ENCODE measurements around the gene IKZF1.

DNA sequence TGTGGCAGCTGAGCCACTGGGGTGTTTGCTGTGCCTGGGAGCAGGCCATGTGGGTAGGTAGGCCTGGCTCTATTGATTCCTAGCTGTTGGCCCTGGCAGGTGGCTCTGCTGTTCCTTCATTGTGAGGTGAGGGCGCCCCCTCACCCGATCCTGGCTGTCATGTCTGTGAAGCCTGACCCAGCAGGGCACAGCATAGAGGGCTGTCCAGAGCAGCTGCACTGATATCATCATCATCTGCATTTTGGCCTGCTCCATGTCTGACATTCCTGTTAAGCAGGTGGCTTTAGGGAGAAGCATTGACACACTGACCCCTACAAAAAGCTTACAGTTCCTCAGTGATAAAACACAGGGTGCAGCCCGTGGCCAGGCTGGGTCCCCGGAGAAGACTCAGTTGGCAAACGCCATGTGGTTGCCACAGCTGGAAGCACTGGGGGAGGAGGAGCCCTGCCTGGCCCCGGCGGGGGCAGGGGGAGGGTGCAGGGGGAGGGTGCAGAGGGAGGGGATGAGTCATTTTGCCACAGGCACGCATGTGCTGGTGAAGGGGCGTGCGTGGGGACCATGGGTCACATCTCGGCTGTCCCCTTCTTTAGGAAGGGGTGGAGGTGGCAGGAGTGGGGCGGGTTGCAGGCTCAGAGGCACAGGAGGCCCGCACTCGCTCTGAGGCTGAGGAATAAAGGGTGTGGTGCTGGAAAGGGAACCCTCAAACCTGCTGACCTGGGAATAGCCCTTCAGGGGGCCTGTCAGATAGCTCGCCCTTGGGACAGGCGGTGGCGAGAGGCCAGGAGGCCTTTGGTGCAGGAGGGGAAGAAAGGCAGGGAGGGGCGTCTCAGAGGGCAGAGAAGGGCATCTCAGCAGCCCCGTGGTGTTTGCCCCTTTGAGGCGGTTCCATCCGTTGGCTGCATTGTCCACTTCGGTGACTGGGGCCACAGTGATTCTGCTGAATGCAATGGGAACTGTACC lies 31.6 kb downstream of the IKZF1 start:
- TF ChIP-seq, protein P1, sequence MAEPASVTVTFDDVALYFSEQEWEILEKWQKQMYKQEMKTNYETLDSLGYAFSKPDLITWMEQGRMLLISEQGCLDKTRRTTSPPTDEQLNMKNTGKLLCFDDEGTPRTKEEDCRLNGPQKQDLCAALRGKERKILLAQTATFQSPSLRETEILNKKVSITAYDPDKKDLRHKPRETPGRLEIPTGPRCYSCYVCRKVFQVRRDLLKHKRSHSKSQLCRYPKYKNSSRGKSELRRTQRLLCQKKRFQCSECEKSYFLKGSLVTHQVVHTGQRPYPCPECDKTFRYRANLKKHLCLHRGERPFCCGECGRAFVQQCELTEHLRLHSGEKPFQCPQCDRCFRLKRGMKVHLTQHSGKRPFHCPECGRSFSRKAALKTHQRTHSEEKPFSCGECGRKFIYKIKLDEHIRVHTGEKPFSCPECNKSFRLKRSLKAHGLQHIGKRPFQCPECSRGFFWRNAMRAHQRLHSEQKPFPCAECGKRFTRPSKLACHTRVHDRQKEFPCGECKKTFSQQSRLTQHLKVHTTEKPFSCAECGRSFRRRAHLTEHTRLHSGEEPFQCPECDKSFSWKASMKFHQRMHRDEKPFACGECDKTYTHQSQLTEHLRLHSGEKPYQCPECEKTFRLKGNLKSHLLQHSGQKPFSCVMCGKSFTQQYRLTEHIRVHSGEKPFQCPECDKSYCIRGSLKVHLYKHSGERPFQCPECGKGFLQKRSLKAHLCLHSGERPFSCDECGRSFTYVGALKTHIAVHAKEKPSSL (CRISPR knock-in tag; conservative IDR thresholded peaks at IDR 0.05) = no peak
- TF ChIP-seq IRF2 (CRISPR knock-in tag; IDR thresholded peaks at IDR 0.05; ENCODE audit: borderline replicate concordance, low read depth) = no peak
- TF ChIP-seq, protein P2, sequence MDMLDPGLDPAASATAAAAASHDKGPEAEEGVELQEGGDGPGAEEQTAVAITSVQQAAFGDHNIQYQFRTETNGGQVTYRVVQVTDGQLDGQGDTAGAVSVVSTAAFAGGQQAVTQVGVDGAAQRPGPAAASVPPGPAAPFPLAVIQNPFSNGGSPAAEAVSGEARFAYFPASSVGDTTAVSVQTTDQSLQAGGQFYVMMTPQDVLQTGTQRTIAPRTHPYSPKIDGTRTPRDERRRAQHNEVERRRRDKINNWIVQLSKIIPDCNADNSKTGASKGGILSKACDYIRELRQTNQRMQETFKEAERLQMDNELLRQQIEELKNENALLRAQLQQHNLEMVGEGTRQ (CRISPR knock-in tag; IDR thresholded peaks at IDR 0.05) = no peak
- TF ChIP-seq, protein P3, sequence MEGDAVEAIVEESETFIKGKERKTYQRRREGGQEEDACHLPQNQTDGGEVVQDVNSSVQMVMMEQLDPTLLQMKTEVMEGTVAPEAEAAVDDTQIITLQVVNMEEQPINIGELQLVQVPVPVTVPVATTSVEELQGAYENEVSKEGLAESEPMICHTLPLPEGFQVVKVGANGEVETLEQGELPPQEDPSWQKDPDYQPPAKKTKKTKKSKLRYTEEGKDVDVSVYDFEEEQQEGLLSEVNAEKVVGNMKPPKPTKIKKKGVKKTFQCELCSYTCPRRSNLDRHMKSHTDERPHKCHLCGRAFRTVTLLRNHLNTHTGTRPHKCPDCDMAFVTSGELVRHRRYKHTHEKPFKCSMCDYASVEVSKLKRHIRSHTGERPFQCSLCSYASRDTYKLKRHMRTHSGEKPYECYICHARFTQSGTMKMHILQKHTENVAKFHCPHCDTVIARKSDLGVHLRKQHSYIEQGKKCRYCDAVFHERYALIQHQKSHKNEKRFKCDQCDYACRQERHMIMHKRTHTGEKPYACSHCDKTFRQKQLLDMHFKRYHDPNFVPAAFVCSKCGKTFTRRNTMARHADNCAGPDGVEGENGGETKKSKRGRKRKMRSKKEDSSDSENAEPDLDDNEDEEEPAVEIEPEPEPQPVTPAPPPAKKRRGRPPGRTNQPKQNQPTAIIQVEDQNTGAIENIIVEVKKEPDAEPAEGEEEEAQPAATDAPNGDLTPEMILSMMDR (IDR thresholded peaks at IDR 0.05) = no peak
- no peak for TF ChIP-seq NFYB (CRISPR knock-in tag; conservative IDR thresholded peaks at IDR 0.05; ENCODE audit: low read depth)
- TF ChIP-seq FOXK1 (CRISPR knock-in tag; IDR thresholded peaks at IDR 0.05) = no peak
- TF ChIP-seq ZNF138 (CRISPR knock-in tag; conservative IDR thresholded peaks at IDR 0.05) = no peak
- no peak for TF ChIP-seq TP53 (CRISPR knock-in tag; IDR thresholded peaks at IDR 0.05)
- no peak for TF ChIP-seq ZNF232 (CRISPR knock-in tag; IDR thresholded peaks at IDR 0.05)
- TF ChIP-seq, protein P4, sequence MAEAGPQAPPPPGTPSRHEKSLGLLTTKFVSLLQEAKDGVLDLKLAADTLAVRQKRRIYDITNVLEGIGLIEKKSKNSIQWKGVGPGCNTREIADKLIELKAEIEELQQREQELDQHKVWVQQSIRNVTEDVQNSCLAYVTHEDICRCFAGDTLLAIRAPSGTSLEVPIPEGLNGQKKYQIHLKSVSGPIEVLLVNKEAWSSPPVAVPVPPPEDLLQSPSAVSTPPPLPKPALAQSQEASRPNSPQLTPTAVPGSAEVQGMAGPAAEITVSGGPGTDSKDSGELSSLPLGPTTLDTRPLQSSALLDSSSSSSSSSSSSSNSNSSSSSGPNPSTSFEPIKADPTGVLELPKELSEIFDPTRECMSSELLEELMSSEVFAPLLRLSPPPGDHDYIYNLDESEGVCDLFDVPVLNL (CRISPR knock-in tag; IDR thresholded peaks at IDR 0.05; ENCODE audit: borderline replicate concordance, low read depth) = no peak

Measured in WTC11 (cell line).